SU-DHL-6 (cell line): ENCODE measurements around the gene THBS2.

Source experiments
- H2AFZ ChIP-seq: fragments of 200-600 bp; sonication (generic); 2 replicates; pipeline ENCODE4 v1.6.1; 2014; ENCODE audit warnings: low read depth, mild to moderate bottlenecking, moderate library complexity, mixed read lengths, antibody characterized with exemption, low read length; ENCODE audit not compliant: severe bottlenecking
- H3F3A ChIP-seq: fragments of 200-600 bp; shearing (Covaris generic); 2 replicates; pipeline ENCODE4 v1.6.0; 2016; ENCODE audit warnings: antibody characterized with exemption, mild to moderate bottlenecking; ENCODE audit not compliant: insufficient read depth
- H3K27ac ChIP-seq: fragments of 200-600 bp; sonication (generic); 2 replicates; pipeline ENCODE4 v1.5.1; 2016; ENCODE audit warnings: low read depth, mild to moderate bottlenecking, low read length, moderate library complexity, mixed read lengths
- H3K27me3 ChIP-seq: fragments of 200-600 bp; sonication (generic), shearing (Covaris generic); 2 replicates; pipeline ENCODE4 v1.6.0; 2014; ENCODE audit warnings: mild to moderate bottlenecking, low read length
- H3K36me3 ChIP-seq: fragments of 200-600 bp; sonication (generic); 2 replicates; pipeline ENCODE4 v1.6.1; 2014; ENCODE audit warnings: mild to moderate bottlenecking, low read length, mixed read lengths
- H3K4me2 ChIP-seq: fragments of 300-600, 200-600 bp; shearing (Covaris generic), sonication (generic); 2 replicates; pipeline ENCODE4 v1.6.0; 2014; ENCODE audit warnings: low read length, low read depth, mild to moderate bottlenecking; ENCODE audit not compliant: poor library complexity, severe bottlenecking
- H3K4me3 ChIP-seq: fragments of 200-600 bp; sonication (generic); 2 replicates; pipeline ENCODE4 v1.5.1; 2014; ENCODE audit warnings: antibody characterized with exemption, low read length, mild to moderate bottlenecking, mixed read lengths; ENCODE audit not compliant: insufficient read depth, poor library complexity, severe bottlenecking
- H3K79me2 ChIP-seq: fragments of 200-600 bp; sonication (generic); 2 replicates; pipeline ENCODE4 v1.6.1; 2014; ENCODE audit warnings: mild to moderate bottlenecking, low read length, moderate library complexity; ENCODE audit not compliant: insufficient read depth
- H3K9ac ChIP-seq: fragments of 200-600 bp; sonication (generic); 2 replicates; pipeline ENCODE4 v1.7.0; 2014; ENCODE audit warnings: mild to moderate bottlenecking, low read length
- H3K9me2 ChIP-seq: fragments of 200-600 bp; sonication (generic); replicated peaks from 2 replicates; pipeline ENCODE4 v1.6.1; 2014; ENCODE audit warnings: low read length; ENCODE audit not compliant: insufficient read depth
- H3K9me3 ChIP-seq: fragments of 200-600 bp; sonication (generic); 2 replicates; pipeline ENCODE4 v1.6.1; 2014; ENCODE audit warnings: low read length, mixed read lengths; ENCODE audit not compliant: insufficient read depth
- H4K20me1 ChIP-seq: fragments of 200-600 bp; sonication (generic); 2 replicates; pipeline ENCODE4 v1.6.1; 2014; ENCODE audit warnings: low read depth, mild to moderate bottlenecking, antibody characterized with exemption, low read length, moderate library complexity, mixed read lengths
- EZH2phosphoT487 ChIP-seq: fragments of 200-600 bp; sonication (generic), shearing (Covaris generic); conservative IDR thresholded peaks from 2 replicates; pipeline ENCODE4 v1.6.1; 2018; ENCODE audit warnings: mild to moderate bottlenecking, antibody characterized with exemption, low read length, moderate library complexity, mixed read lengths
- TF ChIP-seq, protein P1 (sequence below): fragments of 200-600 bp; sonication (generic); IDR thresholded peaks from one replicate; pipeline ENCODE4 v1.5.1; 2017; ENCODE audit warnings: antibody characterized with exemption, mild to moderate bottlenecking, low read length, moderate library complexity; ENCODE audit not compliant: insufficient read depth, poor library complexity, severe bottlenecking

Gene THBS2

DNA sequence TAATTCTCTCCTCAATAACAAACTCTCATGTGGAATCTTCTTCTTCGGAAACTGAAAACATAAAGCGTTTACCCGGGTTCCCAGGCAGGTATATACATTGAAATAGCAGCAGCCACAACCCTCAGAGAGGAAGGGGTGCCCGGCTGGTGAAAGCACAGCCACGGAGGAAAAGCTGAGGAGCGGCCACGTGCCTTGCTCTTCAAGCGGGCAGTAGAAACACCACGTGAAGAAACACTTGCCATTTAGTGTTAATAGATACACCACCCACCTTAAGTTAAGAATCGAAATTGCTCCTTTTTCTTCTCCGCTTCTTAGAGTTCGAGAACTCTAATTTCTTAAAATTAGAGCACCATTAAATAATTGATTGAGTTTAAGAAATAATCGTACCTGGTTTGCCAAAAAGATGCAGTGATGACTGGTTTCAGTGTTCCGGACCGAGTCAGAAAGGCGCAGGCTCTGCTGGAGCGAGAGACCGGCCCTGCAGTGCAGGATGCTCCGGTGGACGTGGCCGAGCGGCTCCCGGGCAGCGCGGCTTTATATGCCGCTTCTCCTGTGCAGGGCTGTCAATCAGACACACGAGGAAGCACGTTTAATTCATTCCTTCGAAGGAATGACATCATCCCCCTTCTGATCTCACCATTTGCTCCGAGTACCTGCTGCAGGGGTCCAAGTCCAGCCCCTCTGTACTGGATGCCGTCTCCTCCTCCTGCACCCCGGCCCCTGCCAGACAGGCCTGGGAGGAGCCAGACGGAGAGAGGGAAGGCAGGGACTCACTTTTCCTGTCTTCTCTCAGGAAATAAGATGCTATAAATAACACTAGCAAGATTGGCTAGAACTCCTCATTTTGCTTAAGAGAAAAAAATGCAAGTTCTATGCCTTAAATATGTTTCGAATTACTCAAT, at the start of gene THBS2:
Gene THBS2 (minus strand): TSS at position 510 of the 902 bp plus-strand sequence. CDS start 3,062 bp downstream, outside the sequence.
- Histone ChIP-seq H3K9me2 (no peaks in the 10 kb centered on the region), H3F3A (no peaks in the 10 kb centered on the region), H4K20me1 (no peaks in the 10 kb centered on the region), H2AFZ (no peak within 1 kb of the TSS), H3K27ac (no peak within 1 kb of the TSS), H3K9me3 (no peaks in the 10 kb centered on the region), H3K4me3 (no peak within 1 kb of the TSS), H3K27me3 (no peaks in the 10 kb centered on the region), H3K79me2 (no peaks in the 10 kb centered on the region), H3K9ac (no peak within 1 kb of the TSS), H3K4me2 (no peak within 1 kb of the TSS), H3K36me3 (no peaks in the 10 kb centered on the region)
- TF ChIP-seq, protein P1, sequence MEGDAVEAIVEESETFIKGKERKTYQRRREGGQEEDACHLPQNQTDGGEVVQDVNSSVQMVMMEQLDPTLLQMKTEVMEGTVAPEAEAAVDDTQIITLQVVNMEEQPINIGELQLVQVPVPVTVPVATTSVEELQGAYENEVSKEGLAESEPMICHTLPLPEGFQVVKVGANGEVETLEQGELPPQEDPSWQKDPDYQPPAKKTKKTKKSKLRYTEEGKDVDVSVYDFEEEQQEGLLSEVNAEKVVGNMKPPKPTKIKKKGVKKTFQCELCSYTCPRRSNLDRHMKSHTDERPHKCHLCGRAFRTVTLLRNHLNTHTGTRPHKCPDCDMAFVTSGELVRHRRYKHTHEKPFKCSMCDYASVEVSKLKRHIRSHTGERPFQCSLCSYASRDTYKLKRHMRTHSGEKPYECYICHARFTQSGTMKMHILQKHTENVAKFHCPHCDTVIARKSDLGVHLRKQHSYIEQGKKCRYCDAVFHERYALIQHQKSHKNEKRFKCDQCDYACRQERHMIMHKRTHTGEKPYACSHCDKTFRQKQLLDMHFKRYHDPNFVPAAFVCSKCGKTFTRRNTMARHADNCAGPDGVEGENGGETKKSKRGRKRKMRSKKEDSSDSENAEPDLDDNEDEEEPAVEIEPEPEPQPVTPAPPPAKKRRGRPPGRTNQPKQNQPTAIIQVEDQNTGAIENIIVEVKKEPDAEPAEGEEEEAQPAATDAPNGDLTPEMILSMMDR: no peak
- no peak for TF ChIP-seq EZH2phosphoT487

DNA sequence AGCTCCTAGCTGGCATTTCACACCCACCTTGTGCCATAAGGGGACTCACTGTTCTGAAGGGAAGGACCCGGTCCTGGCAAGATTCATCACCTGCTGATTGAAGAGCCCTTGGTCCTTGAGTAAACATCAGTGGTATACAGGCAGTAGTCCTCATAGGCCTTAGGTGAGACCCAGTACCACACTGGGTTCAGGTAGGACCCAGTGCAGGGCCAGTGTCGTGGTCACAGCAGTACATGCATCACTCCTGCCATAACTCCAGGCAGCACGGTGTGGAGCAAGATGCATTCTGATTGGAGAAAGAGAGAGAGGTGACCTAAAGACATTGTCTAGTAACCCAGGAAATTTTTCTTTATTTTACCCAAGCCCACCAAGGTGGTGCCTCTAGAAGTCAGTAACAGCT, 49.1 kb upstream of the THBS2 start:
- no peak overlapping the region for H3K4me2 ChIP-seq
- H3K27me3 ChIP-seq: no peaks in the 10 kb centered on the region; the same call in 1 of the 2 replicates
- H2AFZ ChIP-seq: no peak overlapping the region
- no peaks in the 10 kb centered on the region for H3K9me2 ChIP-seq
- H3K9ac ChIP-seq: no peak overlapping the region
- no peak overlapping the region for H3K27ac ChIP-seq
- H3K79me2 ChIP-seq: no peaks in the 10 kb centered on the region
- no peak for TF ChIP-seq EZH2phosphoT487
- TF ChIP-seq, protein P1: no peak
- no peak overlapping the region for H3K4me3 ChIP-seq
- H3K9me3 ChIP-seq: no peaks in the 10 kb centered on the region
- no peaks in the 10 kb centered on the region for H3F3A ChIP-seq
- no peaks in the 10 kb centered on the region for H4K20me1 ChIP-seq
- H3K36me3 ChIP-seq: no peaks in the 10 kb centered on the region

DNA sequence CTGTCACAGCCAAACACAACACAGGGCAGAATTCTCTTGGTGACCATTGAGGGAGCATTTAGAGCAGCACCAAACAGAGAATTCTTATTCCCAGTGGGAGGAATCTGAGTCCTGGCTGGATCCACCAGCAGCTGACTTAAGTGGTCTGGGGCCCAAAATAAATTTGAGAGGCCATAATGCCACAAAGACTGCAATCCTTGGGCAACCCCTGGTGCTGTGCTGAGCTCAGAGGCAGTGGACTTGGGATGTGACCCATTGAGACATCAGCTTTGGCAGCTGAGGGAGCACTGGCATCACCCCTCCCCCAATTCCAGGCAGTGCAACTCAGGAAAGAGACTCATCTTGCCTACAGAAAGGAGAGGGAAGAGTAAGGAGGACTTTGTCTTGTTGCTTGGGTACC, 48.6 kb upstream of the THBS2 start:
- H3K36me3 ChIP-seq: no peaks in the 10 kb centered on the region
- H3K9me3 ChIP-seq: no peaks in the 10 kb centered on the region
- no peak overlapping the region for H3K4me2 ChIP-seq
- no peak overlapping the region for H3K9ac ChIP-seq
- no peaks in the 10 kb centered on the region for H3K9me2 ChIP-seq
- no peak overlapping the region for H2AFZ ChIP-seq
- no peak overlapping the region for H3K27ac ChIP-seq
- no peaks in the 10 kb centered on the region for H3F3A ChIP-seq
- H3K4me3 ChIP-seq: no peak overlapping the region
- no peaks in the 10 kb centered on the region for H3K79me2 ChIP-seq
- H3K27me3 ChIP-seq: no peaks in the 10 kb centered on the region; the same call in 1 of the 2 replicates
- TF ChIP-seq, protein P1: no peak
- no peak for TF ChIP-seq EZH2phosphoT487
- H4K20me1 ChIP-seq: no peaks in the 10 kb centered on the region
